PC-9 (cell line): Measurements from ENCODE around the gene AUTS2. TPM values are rescaled to one million over a fixed set of nuclear protein-coding genes. Genes with fewer than 3 reads are reported as not detected.

Experiments used
- BruUV-seq: library from RNA; stranded (reverse); fragments of 400-500 nt; replicated peaks from 2 replicates; lab custom pipeline; 2021; lab: Mats Ljungman, UMichigan
- CTCF ChIA-PET: fragments of 300-600 bp; sonication (Branson Sonifier 250); formaldehyde crosslinking; loops from one replicate; lab custom pipeline; 2022; ENCODE audit warnings: antibody characterized with exemption; lab: Charles Lee
- POLR2A ChIA-PET: fragments of 300-600 bp; sonication (Branson Sonifier 250); formaldehyde crosslinking; loops from one replicate; lab custom pipeline; 2022; ENCODE audit warnings: antibody characterized with exemption; ENCODE audit not compliant: unreplicated experiment; lab: Charles Lee
- DNase-seq, 2 experiments: peaks; one replicate each; pipeline versions ENCODE4 v3.0.0 to v3.0.0-alpha.2; 2015 to 2022; ENCODE audit warnings: mixed read lengths in 1 of 2
- H2AFZ ChIP-seq: fragments of 200-600 bp; sonication (generic); 2 replicates; pipeline ENCODE4 v1.8.1; 2017; ENCODE audit warnings: antibody characterized with exemption
- H3F3A ChIP-seq: fragments of 200-600 bp; sonication (generic); 2 replicates; pipeline ENCODE4 v1.8.1; 2017; ENCODE audit warnings: antibody characterized with exemption, mild to moderate bottlenecking, low read depth; ENCODE audit not compliant: insufficient read depth
- H3K27ac ChIP-seq: fragments of 200-600 bp; sonication (generic); 2 replicates; pipeline ENCODE4 v1.6.1; 2016; ENCODE audit warnings: mixed run types
- H3K27me3 ChIP-seq: fragments of 200-600 bp; sonication (generic); 2 replicates; pipeline ENCODE4 v1.6.1; 2016; ENCODE audit warnings: low read depth, mixed run types; ENCODE audit not compliant: insufficient read depth
- H3K36me3 ChIP-seq: fragments of 200-600 bp; sonication (generic); 2 replicates; pipeline ENCODE4 v1.6.1; 2016; ENCODE audit warnings: low read depth, mixed run types
- H3K4me1 ChIP-seq: fragments of 200-600 bp; sonication (generic); replicated peaks from 2 replicates; pipeline ENCODE4 v1.6.1; 2016; ENCODE audit warnings: mixed run types; ENCODE audit not compliant: insufficient read depth
- H3K4me2 ChIP-seq: fragments of 200-600 bp; sonication (generic); 2 replicates; pipeline ENCODE4 v1.6.1; 2017; ENCODE audit warnings: mixed run types
- H3K4me3 ChIP-seq: fragments of 200-600 bp; sonication (generic); 2 replicates; pipeline ENCODE4 v1.6.1; 2016; ENCODE audit warnings: mixed run types
- H3K79me2 ChIP-seq: fragments of 200-600 bp; sonication (generic); 2 replicates; pipeline ENCODE4 v1.6.1; 2017; ENCODE audit warnings: low read depth, mixed run types
- H3K9me2 ChIP-seq: fragments of 200-600 bp; sonication (generic); 2 replicates; pipeline ENCODE4 v1.8.1; 2017; ENCODE audit warnings: mild to moderate bottlenecking; ENCODE audit not compliant: insufficient read depth
- H3K9me3 ChIP-seq: fragments of 200-600 bp; sonication (generic); 2 replicates; pipeline ENCODE4 v1.8.1; 2016; ENCODE audit warnings: low read depth; ENCODE audit not compliant: insufficient read depth
- H4K20me1 ChIP-seq: fragments of 200-600 bp; sonication (generic); 2 replicates; pipeline ENCODE4 v1.8.1; 2017; ENCODE audit not compliant: insufficient read depth
- EZH2 ChIP-seq: fragments of 200-600 bp; sonication (generic); IDR thresholded peaks from 2 replicates; pipeline ENCODE4 v1.8.0; 2017; ENCODE audit warnings: antibody characterized with exemption, low read depth
- intact Hi-C: fragments of 100-400 bp; cut with micrococcal nuclease; formaldehyde crosslinking; loops from one replicate; pipeline ENCODE4 v1.10.0; 2022; ENCODE audit not compliant: unreplicated experiment
- total RNA-seq: library from RNA; stranded (reverse); gene quantifications from 2 replicates; pipeline ENCODE4 v1.2.3, GENCODE V29; 2021
- TF ChIP-seq, protein P1 (sequence below): fragments of 200-600 bp; sonication (generic); conservative IDR thresholded peaks from 2 replicates; pipeline ENCODE4 v1.6.1; 2017; ENCODE audit warnings: mixed run types, antibody characterized with exemption, mild to moderate bottlenecking, moderate library complexity

AUTS2 gene
- total RNA-seq, 1 experiment from 2014 or later, result not detected

DNA sequence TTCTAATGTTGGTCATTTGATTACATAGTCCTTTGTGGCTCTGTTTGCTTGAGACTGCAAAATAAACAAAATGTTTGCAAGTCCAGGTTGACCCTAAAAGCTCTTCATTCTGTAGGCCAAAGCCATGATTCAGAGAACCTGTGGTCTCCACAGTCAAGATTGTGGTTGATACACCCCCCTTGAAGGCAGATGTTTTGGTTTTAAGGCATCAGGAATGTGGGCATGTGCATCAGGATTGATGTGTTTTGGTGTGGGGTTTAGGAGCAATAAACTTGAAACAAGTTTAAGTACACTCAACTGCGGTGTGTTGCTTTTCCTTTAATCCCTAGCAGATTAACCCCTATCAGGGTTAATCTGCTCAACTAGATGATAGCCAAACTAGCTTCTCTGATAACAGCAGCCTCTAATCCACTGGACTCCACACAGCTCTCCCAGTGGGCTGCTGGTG lies 1154.5 kb downstream of the AUTS2 start:
- no peaks in the 10 kb centered on the region for H3K79me2 ChIP-seq

DNA sequence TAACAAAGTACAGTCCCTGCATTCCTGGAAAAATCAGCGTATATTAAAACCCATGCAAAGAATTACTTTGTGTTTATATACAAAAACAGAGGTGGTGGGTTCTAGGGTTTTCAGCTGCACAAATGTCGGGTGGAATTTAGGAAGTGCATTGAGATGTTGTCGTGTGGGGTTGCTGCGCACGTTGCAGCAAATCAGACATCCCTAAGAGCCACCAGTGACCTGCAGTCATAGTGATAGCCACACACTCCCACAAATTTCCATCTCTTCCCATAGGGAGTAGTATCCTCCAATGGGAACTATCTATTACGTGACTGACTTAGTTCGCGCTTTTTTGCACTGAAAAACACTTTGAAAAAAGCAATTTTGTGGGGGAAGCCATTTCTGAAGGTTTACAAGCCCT lies 1158.5 kb downstream of the AUTS2 start:
- Histone ChIP-seq H2AFZ (no peak overlapping the region), H3K9me3 (no peaks in the 10 kb centered on the region), H3F3A (no peaks in the 10 kb centered on the region), H3K4me3 (no peak overlapping the region), H3K27ac (no peak overlapping the region), H3K36me3 (no peaks in the 10 kb centered on the region), H4K20me1 (no peaks in the 10 kb centered on the region), H3K9me2 (no peaks in the 10 kb centered on the region), H3K79me2 (no peaks in the 10 kb centered on the region), H3K27me3 (peaks cover 63% of the 10 kb centered on the region), H3K4me1 (no peaks in the 10 kb centered on the region), H3K4me2 (no peak overlapping the region)
- BruUV-seq, result no TSS peak
- no peak for TF ChIP-seq EZH2
- TF ChIP-seq, protein P1, sequence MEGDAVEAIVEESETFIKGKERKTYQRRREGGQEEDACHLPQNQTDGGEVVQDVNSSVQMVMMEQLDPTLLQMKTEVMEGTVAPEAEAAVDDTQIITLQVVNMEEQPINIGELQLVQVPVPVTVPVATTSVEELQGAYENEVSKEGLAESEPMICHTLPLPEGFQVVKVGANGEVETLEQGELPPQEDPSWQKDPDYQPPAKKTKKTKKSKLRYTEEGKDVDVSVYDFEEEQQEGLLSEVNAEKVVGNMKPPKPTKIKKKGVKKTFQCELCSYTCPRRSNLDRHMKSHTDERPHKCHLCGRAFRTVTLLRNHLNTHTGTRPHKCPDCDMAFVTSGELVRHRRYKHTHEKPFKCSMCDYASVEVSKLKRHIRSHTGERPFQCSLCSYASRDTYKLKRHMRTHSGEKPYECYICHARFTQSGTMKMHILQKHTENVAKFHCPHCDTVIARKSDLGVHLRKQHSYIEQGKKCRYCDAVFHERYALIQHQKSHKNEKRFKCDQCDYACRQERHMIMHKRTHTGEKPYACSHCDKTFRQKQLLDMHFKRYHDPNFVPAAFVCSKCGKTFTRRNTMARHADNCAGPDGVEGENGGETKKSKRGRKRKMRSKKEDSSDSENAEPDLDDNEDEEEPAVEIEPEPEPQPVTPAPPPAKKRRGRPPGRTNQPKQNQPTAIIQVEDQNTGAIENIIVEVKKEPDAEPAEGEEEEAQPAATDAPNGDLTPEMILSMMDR, result no peak
- intact Hi-C loops, result no loop called here
- DNase-seq, result no peak
- ChIA-PET CTCF (no interaction called here), POLR2A (no interaction called here)

More for the DNA sequence above, 1154.5 kb downstream of the AUTS2 start:
- no peak for DNase-seq
- H3K27ac ChIP-seq, result no peak overlapping the region
- H3K4me2 ChIP-seq, result no peak overlapping the region
- H3K9me2 ChIP-seq, result no peaks in the 10 kb centered on the region
- no TSS peak for BruUV-seq
- H3K4me1 ChIP-seq, result no peaks in the 10 kb centered on the region
- TF ChIP-seq, protein P1, result no peak
- TF ChIP-seq EZH2, result no peak
- H3F3A ChIP-seq, result no peaks in the 10 kb centered on the region
- ChIA-PET POLR2A (interaction anchor here (0.6 kb wide), 1 partner anchor 276 kb away, joined by 3 read pairs; no protein-coding TSS in a partner anchor), CTCF (no interaction called here)
- H3K27me3 ChIP-seq, result peaks cover 57% of the 10 kb centered on the region
- H3K4me3 ChIP-seq, result no peak overlapping the region
- H3K9me3 ChIP-seq, result no peaks in the 10 kb centered on the region
- intact Hi-C loops, result no loop called here
- H2AFZ ChIP-seq, result no peak overlapping the region
- H3K36me3 ChIP-seq, result no peaks in the 10 kb centered on the region
- H4K20me1 ChIP-seq, result no peaks in the 10 kb centered on the region

DNA sequence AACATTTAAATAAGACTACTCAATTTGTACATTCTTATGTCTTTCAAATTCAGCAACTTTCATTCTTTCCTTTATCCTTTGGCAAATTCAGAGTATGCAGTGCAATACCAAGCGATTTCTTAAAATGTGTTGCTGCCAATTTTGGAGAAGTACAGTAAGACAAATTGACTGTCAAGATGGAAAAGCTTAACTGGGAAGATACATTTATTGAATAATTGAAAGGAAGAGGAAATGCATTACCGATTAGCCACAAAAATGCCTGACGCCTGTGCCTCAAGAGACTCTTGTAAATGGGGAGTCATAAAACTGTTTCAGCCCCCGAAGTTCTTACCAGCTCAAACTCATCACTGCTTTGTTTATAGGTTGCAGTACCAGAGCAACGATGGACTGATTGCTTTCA lies 1160.4 kb downstream of the AUTS2 start:
- POLR2A ChIA-PET, result no interaction called here
- Histone ChIP-seq H3K9me2 (no peaks in the 10 kb centered on the region), H2AFZ (no peak overlapping the region), H3K36me3 (no peaks in the 10 kb centered on the region), H3K27me3 (peaks cover 70% of the 10 kb centered on the region), H3F3A (no peaks in the 10 kb centered on the region), H3K4me3 (no peak overlapping the region), H3K27ac (no peak overlapping the region), H3K4me1 (no peaks in the 10 kb centered on the region), H4K20me1 (no peaks in the 10 kb centered on the region), H3K79me2 (no peaks in the 10 kb centered on the region), H3K4me2 (no peak overlapping the region), H3K9me3 (no peaks in the 10 kb centered on the region)
- DNase-seq, result no peak
- no TSS peak for BruUV-seq
- TF ChIP-seq EZH2, result no peak
- TF ChIP-seq, protein P1, result no peak
- intact Hi-C loops, result no loop called here
- CTCF ChIA-PET, result no interaction called here
